KMS-11 (cell line): ENCODE measurements around the gene TLR6.

Source experiments
- H2AFZ ChIP-seq: fragments of 200-600 bp; sonication (generic); 2 replicates; pipeline ENCODE4 v1.6.1; 2016; ENCODE audit warnings: antibody characterized with exemption, mixed run types, low read depth
- H3K27ac ChIP-seq: fragments of 200-600 bp; sonication (generic); 2 replicates; pipeline ENCODE4 v1.6.1; 2016; ENCODE audit warnings: mild to moderate bottlenecking, mixed run types
- H3K27me3 ChIP-seq: fragments of 200-600 bp; sonication (generic); 2 replicates; pipeline ENCODE4 v1.6.1; 2017; ENCODE audit warnings: mild to moderate bottlenecking, low read depth, mixed run types, moderate library complexity; ENCODE audit not compliant: insufficient read depth
- H3K36me3 ChIP-seq: fragments of 200-600 bp; sonication (generic); 2 replicates; pipeline ENCODE4 v1.6.1; 2017; ENCODE audit warnings: mild to moderate bottlenecking, mixed run types; ENCODE audit not compliant: insufficient read depth
- H3K4me1 ChIP-seq: fragments of 200-600 bp; sonication (generic); 2 replicates; pipeline ENCODE4 v1.6.1; 2016; ENCODE audit warnings: mild to moderate bottlenecking, low read depth, mixed run types; ENCODE audit not compliant: poor library complexity, severe bottlenecking
- H3K4me2 ChIP-seq: fragments of 200-600 bp; sonication (generic); 2 replicates; pipeline ENCODE4 v1.7.0; 2016; ENCODE audit warnings: mild to moderate bottlenecking, mixed run types
- H3K4me3 ChIP-seq: fragments of 200-600 bp; sonication (generic); IDR thresholded peaks from 2 replicates; pipeline ENCODE4 v1.6.1; 2017; ENCODE audit warnings: low read depth, low read length, mixed read lengths; ENCODE audit not compliant: insufficient read depth
- H3K79me2 ChIP-seq: fragments of 200-600 bp; sonication (generic); 2 replicates; pipeline ENCODE4 v1.6.1; 2016; ENCODE audit warnings: low read depth, mixed run types; ENCODE audit not compliant: insufficient read depth
- H3K9ac ChIP-seq: fragments of 200-600 bp; sonication (generic); 2 replicates; pipeline ENCODE4 v1.6.1; 2016; ENCODE audit warnings: mild to moderate bottlenecking, mixed run types
- H4K20me1 ChIP-seq: fragments of 200-600 bp; sonication (generic); 2 replicates; pipeline ENCODE4 v1.6.1; 2016; ENCODE audit warnings: mild to moderate bottlenecking, mixed run types; ENCODE audit not compliant: insufficient read depth
- CTCF ChIP-seq: fragments of 200-600 bp; sonication (generic); conservative IDR thresholded peaks from 2 replicates; pipeline ENCODE4 v1.6.1; 2017; ENCODE audit warnings: low read depth, mild to moderate bottlenecking, antibody characterized with exemption, low read length, moderate library complexity, mixed read lengths

The TLR6 gene

GRCh38 chr4:38820329-38821061, 36.1 kb downstream of the TLR6 start:
- Histone ChIP-seq H2AFZ (no peak overlapping the region), H3K4me2 (no peak overlapping the region), H3K9ac (no peak overlapping the region), H3K4me3 (no peak overlapping the region), H3K27me3 (no peaks in the 10 kb centered on the region), H3K36me3 (no peaks in the 10 kb centered on the region), H3K4me1 (peaks cover 8% of the 10 kb centered on the region), H3K27ac (no peak overlapping the region), H4K20me1 (no peaks in the 10 kb centered on the region), H3K79me2 (no peaks in the 10 kb centered on the region)
- no peak for TF ChIP-seq CTCF

- no peak overlapping the region for H3K27ac ChIP-seq
- no peak overlapping the region for H3K9ac ChIP-seq
- no peak overlapping the region for H3K4me3 ChIP-seq
- no peak for TF ChIP-seq CTCF
- H3K4me2 ChIP-seq: no peak overlapping the region
- no peaks in the 10 kb centered on the region for H3K27me3 ChIP-seq
- no peaks in the 10 kb centered on the region for H4K20me1 ChIP-seq
- no peak overlapping the region for H2AFZ ChIP-seq
- H3K36me3 ChIP-seq: no peaks in the 10 kb centered on the region
- H3K79me2 ChIP-seq: no peaks in the 10 kb centered on the region
- peaks cover 8% of the 10 kb centered on the region for H3K4me1 ChIP-seq
These were observed 37.0 kb downstream of the TLR6 start for GRCh38 chr4:38819569-38819968.

- H3K27ac ChIP-seq: no peak overlapping the region
- no peak overlapping the region for H3K4me2 ChIP-seq
- no peak overlapping the region for H3K9ac ChIP-seq
These were observed 38.1 kb downstream of the TLR6 start for GRCh38 chr4:38818441-38818976.

More at GRCh38 chr4:38818441-38818976, 38.1 kb downstream of the TLR6 start:
- Histone ChIP-seq H3K36me3 (no peaks in the 10 kb centered on the region), H2AFZ (no peak overlapping the region), H3K4me1 (peaks cover 8% of the 10 kb centered on the region), H4K20me1 (no peaks in the 10 kb centered on the region), H3K27me3 (no peaks in the 10 kb centered on the region), H3K4me3 (no peak overlapping the region), H3K79me2 (no peaks in the 10 kb centered on the region)
- no peak for TF ChIP-seq CTCF
